ENCODE results near the gene TNNT3. TPM values are rescaled to one million over a fixed set of nuclear protein-coding genes. Genes with fewer than 3 reads are reported as not detected.
"Not testable (repeated sequence)": the region's sequence is repeated elsewhere in the genome, so short reads cannot be mapped to it uniquely, and the experiment has no call there.

The TNNT3 gene
- total and polyA plus RNA-seq, 8 donors, result 0.75 to 14.5 (median 3.1) TPM; not detected in 3

- 88 to 96% (median 91%) methylated on average over 12 to 14 of the region's 14 CpGs for WGBS, 5 donors
- Histone ChIP-seq H3K4me1 (peaks cover 12 to 42% (median 39%) of the 10 kb centered on the region in 4 donors), H3K27ac (peak overlapping the region in 1 of 5 donors; percentile 88), H3K36me3 (peaks cover 0 to 61% (median 46%) of the 10 kb centered on the region in 4 donors), H3K9me3 (no peaks in the 10 kb centered on the region), H3K27me3 (peaks cover 0 to 5% (median 0%) of the 10 kb centered on the region in 3 donors), H3K4me3 (no peak overlapping the region)
- DNase-seq, result peak in 1 of 2 donors; percentile 14
- TF ChIP-seq POLR2AphosphoS5 (IDR thresholded peaks at IDR 0.05), result no peak
- no peak for TF ChIP-seq EP300 (IDR thresholded peaks at IDR 0.05)
- TF ChIP-seq CTCF (IDR thresholded peaks at IDR 0.05), result no peak
- TF ChIP-seq POLR2A (IDR thresholded peaks at IDR 0.05), result no peak
- intact Hi-C loops (cut with DNase I; ENCODE audit: low total_unique reads), result no loop called here
These were observed 35.9 kb upstream of the TNNT3 start for GRCh38 chr11:1883346-1884302.

GRCh38 chr11:1884303-1884700, 35.2 kb upstream of the TNNT3 start:
- TF ChIP-seq CTCF (IDR thresholded peaks at IDR 0.05), result no peak
- no peak for TF ChIP-seq EP300 (IDR thresholded peaks at IDR 0.05)
- TF ChIP-seq POLR2AphosphoS5 (IDR thresholded peaks at IDR 0.05), result no peak
- no peak for TF ChIP-seq POLR2A (IDR thresholded peaks at IDR 0.05)
- Histone ChIP-seq H3K27me3 (peaks cover 0 to 10% (median 0%) of the 10 kb centered on the region in 3 donors), H3K4me3 (no peak overlapping the region), H3K4me1 (peaks cover 12 to 47% (median 41%) of the 10 kb centered on the region in 4 donors), H3K36me3 (peaks cover 0 to 66% (median 49%) of the 10 kb centered on the region in 4 donors), H3K9me3 (no peaks in the 10 kb centered on the region), H3K27ac (no peak overlapping the region)
- WGBS, 5 donors, result 82 to 88% (median 87%) methylated on average over 5 of the region's 5 CpGs
- no peak for DNase-seq
- intact Hi-C loops (cut with DNase I; ENCODE audit: low total_unique reads), result no loop called here

- H3K36me3 ChIP-seq, result peaks cover 0 to 67% (median 50%) of the 10 kb centered on the region in 4 donors
- intact Hi-C loops (cut with DNase I; ENCODE audit: low total_unique reads); DNase-seq; H3K9me3 ChIP-seq; H3K4me3 ChIP-seq; H3K27ac ChIP-seq: not testable (repeated sequence)
- peaks cover 0 to 20% (median 0%) of the 10 kb centered on the region in 3 donors for H3K27me3 ChIP-seq
- WGBS, 5 donors, result 81 to 92% (median 86%) methylated on average over 4 to 13 of the region's 13 CpGs
- peaks cover 1 to 48% (median 25%) of the 10 kb centered on the region in 4 donors for H3K4me1 ChIP-seq
These were observed 33.0 kb upstream of the TNNT3 start for GRCh38 chr11:1886551-1886950.

- TF ChIP-seq EP300 (IDR thresholded peaks at IDR 0.05), result no peak
- TF ChIP-seq POLR2A (IDR thresholded peaks at IDR 0.05), result no peak
- TF ChIP-seq CTCF (IDR thresholded peaks at IDR 0.05), result no peak
- no peak for TF ChIP-seq POLR2AphosphoS5 (IDR thresholded peaks at IDR 0.05)
- Histone ChIP-seq H3K27me3 (peaks cover 0 to 20% (median 0%) of the 10 kb centered on the region in 3 donors), H3K9me3 (no peaks in the 10 kb centered on the region), H3K36me3 (peaks cover 0 to 66% (median 50%) of the 10 kb centered on the region in 4 donors), H3K4me1 (peaks cover 0 to 36% (median 14%) of the 10 kb centered on the region in 4 donors), H3K4me3 (no peak overlapping the region), H3K27ac (peak overlapping the region in 3 of 5 donors; percentile 11 to 35 (median 32))
- intact Hi-C loops (cut with DNase I; ENCODE audit: low total_unique reads), result no loop called here
- peak in 1 of 2 donors; percentile 5 for DNase-seq
- 70 to 89% (median 83%) methylated on average over 7 to 11 of the region's 11 CpGs for WGBS, 5 donors
These were observed 31.8 kb upstream of the TNNT3 start for GRCh38 chr11:1887451-1888346.

All from stomach (tissue), 9 donors.